COLO829 (cell line): Measurements from ENCODE around the gene ANKS1B.
"Not testable (repeated sequence)": the region's sequence is repeated elsewhere in the genome, so short reads cannot be mapped to it uniquely, and the experiment has no call there.

Source experiments
- DNase-seq: peaks from one replicate; pipeline ENCODE4 v3.0.0; 2012; ENCODE audit warnings: low spot score

ANKS1B gene

DNA sequence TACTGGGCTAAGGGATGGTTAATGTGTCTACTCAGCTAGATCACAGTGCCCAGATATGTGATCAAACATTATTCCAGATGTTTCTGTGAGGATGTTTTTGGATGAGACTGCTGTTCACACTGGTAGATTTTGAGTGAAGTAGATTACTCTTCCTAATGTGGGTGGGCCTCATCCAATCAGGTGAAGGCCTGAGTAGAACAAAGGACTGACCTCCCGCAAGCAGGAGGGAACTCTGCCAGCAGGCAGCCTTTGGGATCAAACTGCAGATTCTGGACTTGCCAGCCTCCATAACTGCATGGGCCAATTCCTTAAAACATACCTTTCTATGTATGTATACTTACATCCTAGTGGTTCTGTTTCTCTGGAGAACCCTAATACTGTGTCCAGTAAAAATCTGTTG lies 1120.4 kb downstream of the ANKS1B start:
- DNase-seq: no peak

DNA sequence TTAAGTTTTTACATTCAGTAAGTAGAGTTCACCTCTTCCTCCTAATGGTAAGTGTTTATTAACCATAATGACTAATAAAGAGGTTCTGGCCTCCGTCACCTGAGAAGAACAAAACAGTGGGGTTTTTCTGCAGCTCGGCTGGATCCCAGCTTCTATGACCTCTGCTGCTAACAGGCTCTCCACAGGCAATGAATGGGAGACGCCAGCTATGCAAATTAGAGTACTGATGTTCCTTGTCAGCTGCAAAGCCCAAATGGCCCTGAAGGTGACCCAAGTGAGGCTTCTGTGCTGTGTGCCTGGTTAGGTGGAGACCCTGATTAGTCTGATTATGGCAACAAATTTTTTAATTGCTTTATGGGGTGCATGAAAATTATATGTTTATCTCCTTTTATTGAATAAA lies 1121.6 kb downstream of the ANKS1B start:
- DNase-seq: no peak

DNA sequence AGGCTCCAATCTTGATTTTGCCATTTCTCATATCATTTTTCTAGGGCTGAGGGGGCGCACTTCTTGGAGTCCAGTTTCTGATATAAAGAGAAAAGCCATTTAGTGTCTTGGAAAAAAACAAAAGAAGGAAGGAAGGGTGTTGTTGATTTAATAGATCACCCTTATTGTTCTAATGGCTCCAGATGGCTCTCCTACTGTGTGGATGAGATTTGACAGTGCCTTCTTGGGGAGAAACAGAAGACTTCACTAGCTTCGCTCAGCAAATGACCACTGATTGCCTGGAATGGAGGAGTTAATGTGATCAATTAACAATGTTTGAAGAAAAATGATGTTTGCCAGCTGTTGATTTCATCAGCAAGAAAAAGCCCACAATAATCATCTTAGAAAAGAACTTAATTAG lies 1123.5 kb downstream of the ANKS1B start:
- no peak for DNase-seq

GRCh38 chr12:98856897-98857540 lies 1127.7 kb downstream of the ANKS1B start:
- DNase-seq: no peak

DNA sequence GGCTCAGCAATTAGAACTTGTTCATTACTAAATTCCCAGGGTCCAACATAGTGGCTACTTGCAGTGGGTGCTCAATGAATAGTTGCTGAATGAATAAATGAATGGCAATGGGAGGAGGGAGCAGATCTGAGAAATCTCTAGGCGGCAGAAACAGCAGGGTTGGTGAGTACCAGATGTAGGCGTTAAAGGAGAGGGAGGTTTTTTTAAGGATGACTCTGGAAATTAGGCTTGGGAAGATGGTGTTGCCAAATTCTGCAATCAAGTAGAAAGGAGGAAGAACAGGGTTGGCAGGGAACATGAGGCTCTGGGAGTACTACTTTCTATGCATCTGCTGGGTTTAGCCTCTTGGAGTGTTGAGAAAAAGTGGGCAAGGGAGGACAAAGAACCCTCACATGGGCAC lies 1132.6 kb downstream of the ANKS1B start:
- DNase-seq: no peak

DNA sequence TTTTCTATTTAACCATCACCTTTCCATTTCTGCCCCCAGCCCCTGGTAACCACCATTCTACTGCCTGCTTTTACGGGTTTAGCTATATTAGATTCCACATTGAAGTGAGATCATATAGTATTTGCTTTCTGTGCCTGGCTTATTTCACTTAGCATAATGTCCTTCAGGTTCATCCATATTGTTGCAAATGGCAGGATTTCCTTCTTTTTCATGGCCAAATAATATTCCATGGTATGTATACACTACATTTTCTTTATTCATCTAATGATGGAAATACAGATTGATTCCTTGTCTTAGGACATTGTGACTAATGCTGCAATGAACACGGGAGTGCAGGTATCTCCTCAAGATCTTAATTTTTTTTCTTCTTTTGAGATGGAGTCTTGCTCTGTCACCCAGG lies 1137.5 kb downstream of the ANKS1B start:
- DNase-seq: no peak

DNA sequence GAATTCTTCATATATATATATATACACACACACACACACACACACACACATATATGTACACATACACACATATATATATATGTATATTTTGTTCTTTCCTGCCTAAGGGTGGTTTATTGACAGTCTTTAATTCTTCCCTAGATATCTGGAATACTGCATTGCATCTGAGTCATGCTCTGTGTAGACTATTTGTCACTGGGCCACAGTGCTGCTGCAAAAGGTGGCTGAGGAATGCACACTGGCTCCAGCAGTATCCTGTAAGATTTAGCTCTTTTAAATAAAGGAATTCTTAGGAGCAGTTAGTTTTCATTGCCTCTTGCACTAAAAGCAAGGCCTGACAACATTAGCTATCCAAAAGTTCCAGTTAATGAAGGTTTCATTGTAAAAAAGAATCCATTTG lies 1138.8 kb downstream of the ANKS1B start:
- no peak for DNase-seq

DNA sequence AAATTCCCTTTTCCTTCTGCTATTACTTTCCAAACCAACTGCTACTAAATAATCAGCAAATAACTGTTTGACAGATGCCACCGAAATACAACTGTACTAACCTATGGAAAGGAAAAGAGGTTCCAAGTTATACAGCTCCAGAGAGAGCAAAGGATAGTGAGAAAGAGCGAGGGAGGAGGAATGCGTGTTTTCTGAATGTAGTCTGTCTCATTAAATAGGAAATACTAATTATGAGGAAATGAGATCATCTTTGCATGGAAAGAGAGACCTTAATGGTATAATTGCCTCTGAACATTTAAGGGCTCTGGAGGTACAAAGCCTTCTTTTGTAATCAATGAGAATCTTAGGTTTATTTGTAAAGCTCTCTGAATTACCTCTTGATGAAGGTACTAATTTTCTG lies 1144.4 kb downstream of the ANKS1B start:
- DNase-seq: no peak

DNA sequence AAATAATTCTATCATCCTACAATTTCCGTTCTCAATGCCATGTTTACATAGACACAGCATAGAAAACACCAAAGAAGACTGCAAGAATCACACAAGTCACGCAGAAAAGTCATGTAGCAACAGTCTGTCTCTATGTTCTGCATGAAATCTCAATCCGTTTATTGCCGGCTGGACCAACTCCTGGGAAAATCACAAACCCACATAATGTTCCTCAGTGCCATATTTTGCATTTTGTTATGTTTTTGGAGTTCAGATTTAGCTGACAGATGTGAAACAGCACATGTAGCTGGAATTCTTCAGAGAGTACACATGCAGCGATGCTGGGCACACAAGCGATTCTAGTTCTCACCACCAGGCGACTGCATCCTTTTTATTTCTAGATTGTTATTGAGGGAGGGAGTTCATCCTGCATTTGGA lies 1146.5 kb downstream of the ANKS1B start:
- DNase-seq: no peak

GRCh38 chr12:98837134-98837752 lies 1147.5 kb downstream of the ANKS1B start:
- DNase-seq: not testable (repeated sequence)

DNA sequence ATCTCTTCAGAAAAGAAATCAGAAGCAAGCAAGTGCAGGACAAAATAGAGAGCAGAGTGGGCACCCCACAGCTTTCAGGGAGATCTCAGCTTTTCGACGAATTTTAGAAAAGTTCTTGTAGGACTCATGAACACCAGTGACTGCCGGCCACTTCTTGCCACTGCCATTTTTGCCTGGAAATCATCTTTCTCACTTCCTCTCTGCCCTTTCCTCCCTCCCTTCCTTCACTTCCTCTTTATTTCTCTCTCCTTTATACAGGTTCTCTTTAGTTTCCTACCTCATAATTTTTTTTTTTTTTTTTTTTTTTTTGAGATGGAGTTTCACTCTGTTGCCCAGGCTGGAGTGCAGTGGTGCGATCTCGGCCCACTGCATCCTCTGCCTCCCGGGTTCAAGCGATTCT lies 1154.1 kb downstream of the ANKS1B start:
- DNase-seq: no peak

- no peak for DNase-seq
Measured at GRCh38 chr12:98828802-98829600, 1155.7 kb downstream of the ANKS1B start.

DNA sequence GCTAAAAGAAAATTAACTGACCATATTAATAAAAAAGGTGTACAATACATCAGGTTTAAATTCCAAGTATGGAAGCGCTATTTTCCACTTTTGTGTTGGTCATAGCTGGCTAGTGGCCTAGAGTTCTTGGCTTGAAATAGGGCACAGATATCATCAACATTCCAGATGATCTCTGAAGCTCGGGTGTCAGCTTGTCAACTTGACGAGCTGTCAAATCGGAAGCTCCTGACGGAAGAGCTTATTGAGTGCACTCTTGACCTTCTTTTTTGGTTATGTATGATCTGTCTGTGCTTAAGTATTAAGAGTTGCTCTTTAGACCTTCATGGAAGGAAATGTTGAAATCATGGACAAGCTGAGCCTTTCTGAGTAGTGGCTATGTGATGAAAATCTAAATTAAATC lies 1161.7 kb downstream of the ANKS1B start:
- DNase-seq: no peak

- DNase-seq: no peak
Measured at GRCh38 chr12:98821866-98822265, 1162.9 kb downstream of the ANKS1B start.

DNA sequence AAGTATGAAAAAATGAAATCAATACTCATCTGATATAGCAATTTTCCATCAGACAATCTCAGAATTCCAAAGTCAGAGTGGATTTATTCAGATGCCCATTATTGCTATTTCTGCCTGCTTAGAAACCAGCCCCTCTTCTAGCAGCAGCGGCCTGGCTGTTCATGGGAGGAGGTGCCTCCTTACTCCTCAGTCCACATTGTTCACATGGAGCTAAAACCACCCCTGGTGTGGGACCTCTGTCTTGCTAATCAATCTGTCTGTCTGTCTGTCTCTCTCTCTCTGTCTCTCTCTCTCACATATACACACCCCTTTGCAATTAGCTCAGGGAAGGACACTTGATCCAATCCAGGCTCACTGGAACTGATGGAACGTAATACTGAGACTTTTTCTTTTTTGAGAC lies 1163.5 kb downstream of the ANKS1B start:
- no peak for DNase-seq

- no peak for DNase-seq
Measured at GRCh38 chr12:98819821-98820404, 1164.8 kb downstream of the ANKS1B start.

GRCh38 chr12:98819071-98819470 lies 1165.7 kb downstream of the ANKS1B start:
- no peak for DNase-seq

- DNase-seq: no peak
Measured at GRCh38 chr12:98818239-98818638, 1166.5 kb downstream of the ANKS1B start.

GRCh38 chr12:98817742-98818141 lies 1167.0 kb downstream of the ANKS1B start:
- no peak for DNase-seq

GRCh38 chr12:98816720-98817119 lies 1168.0 kb downstream of the ANKS1B start:
- no peak for DNase-seq

DNA sequence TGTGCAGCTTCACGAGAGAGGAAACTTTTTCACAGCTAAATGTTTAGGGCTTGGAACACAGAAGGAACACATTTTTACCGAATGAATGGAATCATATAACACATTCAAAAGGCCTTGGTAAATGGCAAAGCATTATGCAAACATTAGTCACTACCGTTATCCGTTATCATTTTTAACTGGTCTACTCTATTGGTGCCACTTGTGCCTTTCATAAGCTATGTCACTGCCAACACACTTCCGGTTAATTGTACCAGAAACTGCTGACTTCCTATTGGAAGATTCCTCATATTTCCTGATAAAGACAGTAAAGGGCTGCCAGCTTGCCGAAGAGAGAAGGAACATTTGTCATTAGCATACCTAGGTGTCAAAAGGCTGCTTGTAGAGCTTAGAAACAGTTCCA lies 1170.5 kb downstream of the ANKS1B start:
- peak; percentile 23 for DNase-seq

DNA sequence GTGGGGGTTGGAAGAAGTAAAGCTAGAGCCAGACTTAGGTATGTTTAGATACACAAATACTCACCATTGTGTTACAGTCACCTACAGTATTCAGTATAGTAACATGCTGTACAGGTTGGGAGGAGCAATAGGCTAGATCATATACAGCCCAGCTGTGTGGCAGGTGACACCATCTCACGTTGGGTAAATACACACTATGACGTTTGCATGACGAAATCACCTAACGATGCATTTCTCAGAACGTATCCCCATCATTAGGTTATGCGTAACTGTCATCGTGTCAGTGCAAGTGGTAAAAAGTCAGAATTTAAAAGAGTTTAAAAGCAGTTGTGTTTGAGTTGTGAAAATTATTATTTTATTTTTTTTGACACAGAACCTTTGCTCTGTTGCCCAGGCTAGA lies 1172.5 kb downstream of the ANKS1B start:
- DNase-seq: no peak
